ENCODE measurements around the gene C19orf12.
A peak's percentile ranks its signal among the peaks of the same experiment; 100 is the strongest.
"Not testable (repeated sequence)": the region's sequence is repeated elsewhere in the genome, so short reads cannot be mapped to it uniquely, and the experiment has no call there.

C19orf12 gene

DNA sequence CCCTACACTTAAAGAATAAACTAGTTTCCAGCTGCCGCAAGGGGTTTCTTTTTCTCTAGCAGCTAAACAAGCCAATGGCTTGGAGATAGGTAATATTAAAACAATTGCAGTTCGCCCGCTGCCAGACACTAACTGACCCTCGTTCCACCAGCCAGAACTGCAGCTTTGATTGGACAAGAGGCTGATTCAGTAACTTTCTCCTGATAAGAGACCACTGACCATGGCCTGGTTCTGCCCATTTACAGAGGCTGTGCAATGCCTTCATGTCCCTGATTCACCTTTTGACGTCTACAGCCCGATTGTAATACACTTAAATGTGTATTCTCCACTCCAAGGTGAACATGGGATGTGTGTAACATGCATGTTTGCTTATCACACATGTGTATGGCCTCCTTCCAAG is 12.8 kb upstream of the C19orf12 start:
- DNase-seq = no peak

DNA sequence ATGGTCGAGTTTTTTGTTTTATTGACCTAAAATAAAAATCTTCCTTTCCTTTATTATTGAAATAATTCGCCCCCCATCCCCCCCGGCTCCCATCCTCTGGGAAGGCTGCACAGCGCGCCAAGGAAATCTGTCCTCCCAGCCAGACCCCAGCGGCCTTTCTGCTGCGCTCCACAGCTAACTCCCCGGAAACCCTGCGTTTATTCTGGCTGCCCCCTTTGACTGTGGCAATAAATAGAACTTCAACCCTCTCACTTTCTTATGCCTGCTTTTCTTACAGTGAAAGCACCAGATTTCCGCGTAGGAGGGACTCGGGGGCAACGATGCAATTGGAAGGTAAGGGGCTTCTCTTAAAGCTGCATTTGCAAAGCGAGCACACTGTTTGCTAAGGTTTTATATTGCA is 9.7 kb upstream of the C19orf12 start:
- DNase-seq = peak in 1 of 2 experiments; percentile 17

DNA sequence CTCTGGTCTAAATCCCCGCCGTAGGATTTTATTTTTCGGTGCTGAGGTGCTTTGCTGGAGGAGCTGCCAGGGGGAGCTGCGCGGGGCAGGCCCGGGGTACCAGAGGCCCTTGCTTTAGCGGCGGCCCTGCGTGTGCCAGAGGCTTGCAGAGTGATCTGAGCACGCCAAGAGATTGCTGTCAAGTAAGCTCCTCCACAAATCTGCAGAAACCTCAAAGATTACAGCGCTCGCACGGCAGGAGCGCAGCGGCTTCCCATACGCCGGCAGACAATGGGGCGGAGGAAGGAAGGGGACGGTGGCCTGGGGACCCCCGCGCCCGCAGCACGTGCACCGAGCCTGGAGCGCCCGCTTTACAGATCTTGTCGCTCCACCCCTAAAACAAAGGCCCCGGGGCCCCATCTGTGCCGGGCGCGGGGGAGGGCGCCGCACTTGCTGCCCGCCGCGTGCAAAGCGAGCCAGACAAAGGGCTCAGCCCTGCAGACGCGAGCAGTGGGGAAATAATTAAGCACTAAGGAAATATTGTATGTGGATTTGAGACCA is 9.1 kb upstream of the C19orf12 start:
- peak; percentile 21 to 64 for DNase-seq

GRCh38 chr19:29717051-29717450 is 2.0 kb upstream of the C19orf12 start:
- DNase-seq = no peak

GRCh38 chr19:29715701-29716581 is 880 bp upstream of the C19orf12 start:
- no peak for DNase-seq

DNA sequence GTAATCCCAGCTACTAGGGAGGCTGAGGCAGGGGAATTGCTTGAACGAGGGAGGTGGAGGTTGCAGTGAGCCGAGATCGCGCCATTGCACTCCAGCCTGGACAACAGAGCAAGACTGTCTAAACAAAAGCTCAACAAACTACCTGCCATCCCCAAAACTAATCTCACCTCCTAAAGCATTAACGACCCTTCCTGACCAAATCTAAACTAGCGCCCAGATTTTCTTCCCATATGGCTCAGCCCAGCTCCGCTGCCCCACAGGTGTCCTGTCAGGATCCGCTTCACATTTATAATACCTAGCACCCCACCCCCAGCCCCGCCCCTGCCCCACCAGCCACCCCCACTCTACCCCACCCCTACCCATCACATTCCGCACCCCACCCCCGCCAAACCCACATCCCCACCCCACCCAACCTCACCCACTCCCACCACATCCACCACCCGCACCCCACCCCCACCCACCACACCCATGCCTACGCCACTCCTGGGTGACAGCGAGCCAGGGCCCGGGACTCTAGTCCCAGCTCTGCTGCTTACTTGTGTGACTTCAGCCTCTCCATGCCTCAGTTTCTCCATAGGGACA is 599 bp downstream of the C19orf12 start:
- no peak for DNase-seq

DNA sequence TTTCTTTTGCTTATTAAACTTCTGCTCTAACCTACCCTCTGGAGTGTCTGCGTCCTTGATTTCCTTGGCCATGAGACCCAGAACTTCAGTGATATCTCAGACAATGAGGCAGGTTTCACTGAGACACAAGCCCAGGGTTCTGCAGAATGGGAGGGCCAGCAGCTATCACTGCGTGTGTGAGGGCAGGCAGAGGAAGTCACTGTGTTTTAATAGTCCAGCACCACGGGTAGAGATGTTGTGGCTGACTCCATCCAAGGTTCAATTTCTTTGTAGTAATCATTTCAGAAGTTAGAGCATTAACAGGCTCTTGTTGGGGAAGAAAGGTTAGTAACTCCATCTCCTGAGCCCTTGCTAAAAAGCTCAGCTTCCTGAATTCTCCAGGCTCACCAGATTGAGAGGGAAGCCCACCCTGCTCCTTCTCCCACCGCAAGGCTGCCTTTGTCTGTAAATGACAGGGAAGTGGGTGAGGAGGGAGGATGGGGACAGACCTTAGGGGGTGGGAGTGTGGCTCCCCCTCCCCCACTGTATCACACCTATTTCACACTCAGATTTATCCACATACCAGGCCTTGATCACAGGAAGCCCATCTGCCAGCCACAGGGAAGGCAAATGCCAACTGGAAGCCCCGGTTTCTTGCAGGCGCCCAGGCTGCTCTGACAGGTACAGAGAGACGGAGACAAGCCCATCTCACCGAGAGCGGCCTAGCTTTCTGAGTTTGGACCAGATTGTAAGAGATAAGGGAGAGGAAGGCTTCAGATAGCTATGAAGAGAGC is 2.1 kb downstream of the C19orf12 start:
- no peak for DNase-seq

DNA sequence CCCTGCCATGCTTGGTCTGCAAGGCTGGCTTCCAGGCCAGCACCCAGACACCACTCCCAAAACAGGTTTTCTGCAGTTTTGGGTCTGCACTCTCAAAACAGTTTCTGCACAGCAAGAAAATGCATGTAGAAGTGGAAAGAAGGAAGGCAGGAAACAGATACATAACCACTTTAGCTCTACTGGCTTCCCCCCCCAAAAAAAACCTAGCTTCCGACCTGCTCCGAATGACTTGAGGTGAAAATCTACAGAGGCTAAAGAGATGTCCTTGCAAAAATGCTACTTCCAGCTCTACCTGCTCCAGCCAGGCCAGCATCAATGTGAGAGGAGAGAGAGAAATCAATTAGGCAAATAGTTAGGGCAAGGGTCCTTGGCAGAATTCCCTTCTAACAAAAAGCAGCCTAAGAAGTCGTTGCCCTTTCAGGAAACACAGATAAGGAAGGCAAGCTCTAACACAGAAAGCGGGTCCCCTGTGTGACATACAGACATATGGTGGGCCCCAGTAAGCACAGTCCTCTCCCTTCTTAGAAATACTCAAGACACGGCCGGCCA is 3.4 kb downstream of the C19orf12 start:
- no peak for DNase-seq

- DNase-seq = not testable (repeated sequence)
Observed at GRCh38 chr19:29709440-29709798, 5.6 kb downstream of the C19orf12 start.

DNA sequence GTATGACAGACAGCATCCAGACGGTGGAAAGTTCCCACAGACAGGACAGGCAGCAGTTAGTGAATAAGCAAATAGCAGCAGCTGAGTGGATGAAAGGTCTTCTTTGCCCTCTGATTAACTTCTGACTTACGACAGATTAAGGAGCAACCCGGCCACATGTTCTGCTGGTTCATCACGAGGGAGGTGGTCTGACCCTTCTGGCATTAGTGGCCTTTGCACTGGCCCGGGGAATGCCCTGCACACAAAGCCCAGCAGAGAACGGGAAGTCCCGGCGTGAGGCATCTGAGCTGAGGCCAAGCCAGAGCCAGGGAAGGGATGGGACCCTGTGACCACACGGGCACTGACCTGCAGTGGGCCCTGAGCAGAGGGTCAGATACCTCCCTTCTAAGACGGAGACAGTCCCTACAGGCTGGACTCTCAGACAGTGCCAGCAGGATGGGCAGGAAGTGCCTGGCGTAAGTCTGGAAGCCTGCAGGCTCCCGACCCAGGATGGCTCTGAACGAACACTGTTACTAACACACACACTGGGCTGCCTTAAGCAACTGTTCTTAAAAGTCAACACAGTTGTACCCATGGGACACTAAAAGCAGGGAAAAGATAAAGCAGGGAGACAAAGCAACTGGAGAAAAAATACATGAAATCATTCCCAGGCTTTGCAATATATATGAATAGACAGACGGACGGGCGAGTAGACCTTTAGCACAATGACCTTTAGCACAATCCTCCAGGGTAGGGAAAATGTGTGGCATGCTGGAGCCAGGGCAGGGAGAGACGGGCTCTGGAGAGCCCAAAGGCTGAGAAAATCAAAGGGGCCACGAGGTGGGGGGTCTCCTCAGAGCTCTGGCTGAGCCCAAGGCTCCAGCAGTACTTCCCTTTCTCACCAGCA is 6.3 kb downstream of the C19orf12 start:
- no peak for DNase-seq

- DNase-seq = no peak
Observed at GRCh38 chr19:29706635-29707034, 8.4 kb downstream of the C19orf12 start.

DNA sequence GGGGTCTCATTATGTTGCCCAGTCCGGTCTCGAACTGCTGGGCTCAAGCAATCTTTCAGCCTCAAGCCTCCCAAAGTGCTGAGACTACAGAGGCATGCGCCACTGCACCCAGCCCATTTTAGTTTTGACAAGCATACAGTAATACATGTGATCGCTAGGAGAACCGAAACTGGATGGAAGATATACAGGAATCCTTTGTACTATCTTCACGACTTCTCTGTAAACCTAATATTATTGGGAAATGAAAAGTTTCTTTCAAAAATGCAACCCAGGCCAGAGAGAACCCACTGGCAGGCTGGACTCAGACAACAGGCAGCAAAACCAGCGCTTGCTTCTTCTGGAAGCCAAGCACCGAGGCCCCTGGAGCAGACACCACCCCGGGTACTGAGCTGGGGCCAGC is 9.4 kb downstream of the C19orf12 start:
- no peak for DNase-seq

- no peak for DNase-seq
Observed at GRCh38 chr19:29704562-29705558, 10.2 kb downstream of the C19orf12 start.

DNA sequence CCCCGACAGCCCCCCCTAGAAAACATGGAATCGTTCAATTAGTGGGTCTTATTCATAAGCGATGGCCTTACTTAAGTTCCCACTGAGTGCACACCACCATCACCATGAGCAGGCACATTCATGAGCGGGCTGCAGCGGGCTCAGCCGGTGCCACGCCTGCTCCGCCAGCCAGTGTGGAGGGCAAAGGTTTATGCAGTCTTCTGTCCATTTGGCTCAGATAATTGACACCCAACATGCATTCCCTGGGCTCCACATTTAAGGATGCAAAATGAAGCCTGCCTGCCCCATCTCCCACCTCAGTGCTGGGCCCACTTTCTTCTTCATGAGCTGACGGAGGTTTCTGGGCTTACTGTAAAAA is 12.1 kb downstream of the C19orf12 start:
- DNase-seq = no peak

- no peak for DNase-seq
Observed at GRCh38 chr19:29702161-29702962, 12.7 kb downstream of the C19orf12 start.

DNA sequence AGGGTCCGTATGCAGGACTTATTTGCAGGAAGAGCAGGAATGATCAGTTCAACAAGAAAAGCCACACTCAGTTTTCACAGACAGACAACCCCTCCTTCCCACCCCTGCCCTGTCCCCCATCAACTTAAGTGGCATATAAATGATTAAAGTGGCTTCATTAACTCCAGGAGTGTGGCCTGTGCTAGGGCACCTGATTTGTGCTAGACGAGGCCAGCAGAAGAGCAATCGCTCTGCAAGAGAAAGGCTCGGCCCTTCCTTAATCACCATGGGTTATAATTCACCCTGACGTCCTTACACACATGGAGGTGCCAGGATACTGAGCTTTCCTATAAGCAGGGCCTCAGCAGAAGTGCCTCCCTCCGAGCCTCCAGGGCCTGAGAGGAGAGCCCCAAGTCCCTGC is 14.6 kb downstream of the C19orf12 start:
- no peak for DNase-seq

GRCh38 chr19:29699861-29700260 is 15.2 kb downstream of the C19orf12 start:
- DNase-seq = no peak

GRCh38 chr19:29697523-29698261 is 17.4 kb downstream of the C19orf12 start:
- no peak for DNase-seq

DNA sequence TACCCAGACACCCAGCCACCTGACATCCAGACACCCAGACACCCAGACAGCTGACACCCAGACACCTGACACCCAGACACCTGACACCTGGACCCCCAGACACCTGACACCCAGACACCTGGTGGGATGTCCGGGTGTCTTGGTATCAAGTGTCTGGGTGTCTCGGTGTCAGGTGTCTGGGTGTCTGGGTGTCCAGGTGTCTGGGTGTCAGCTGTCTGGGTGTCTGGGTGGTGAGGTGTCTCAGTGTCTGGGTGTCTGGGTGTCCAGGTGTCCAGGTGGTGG is 18.6 kb downstream of the C19orf12 start:
- no peak for DNase-seq
